Transverse colon (tissue), 4 donors: ENCODE data around the gene CASQ1. TPM values are rescaled to one million over a fixed set of nuclear protein-coding genes. Genes with fewer than 3 reads are reported as not detected.

Source experiments
- DNase-seq: peaks from one replicate; pipeline ENCODE4 v3.0.0-alpha.2; 2019
- H3K27ac ChIP-seq, 4 donors: fragments of 200-600 bp; sonication (generic); 2 replicates each; pipeline ENCODE4 v1.5.1; 2016 to 2018; ENCODE audit warnings: inconsistent platforms in 4 of 4
- H3K27me3 ChIP-seq: fragments of 200-600 bp; sonication (generic); 2 replicates; pipeline ENCODE4 v1.5.1; 2017; ENCODE audit warnings: inconsistent platforms
- H3K36me3 ChIP-seq, 4 donors: fragments of 200-600 bp; sonication (generic); 2 replicates each; pipeline ENCODE4 v1.5.1; 2017 to 2019; ENCODE audit warnings: inconsistent platforms in 4 of 4
- H3K4me1 ChIP-seq, 4 donors: fragments of 200-600 bp; sonication (generic); 2 replicates each; pipeline ENCODE4 v1.5.1; 2017 to 2020; ENCODE audit warnings: inconsistent platforms in 4 of 4
- H3K4me3 ChIP-seq, 4 donors: fragments of 200-600 bp; sonication (generic); 1 replicate in 1 of 4; 2 replicates in 3 of 4; pipeline versions ENCODE4 v1.5.1 to v1.6.1; 2017 to 2019; ENCODE audit warnings: inconsistent platforms in 4 of 4
- H3K9me3 ChIP-seq, 2 donors: fragments of 200-600 bp; sonication (generic); 2 replicates each; pipeline ENCODE4 v1.5.1; 2017 to 2019; ENCODE audit warnings: inconsistent platforms in 2 of 2
- CTCF ChIP-seq, 5 experiments: fragments of 200-600 bp in 3 of 5; fragments of 450-650 bp in 2 of 5; sonication (generic) in 3 of 5; IDR thresholded peaks; 1 replicate in 2 of 5; 2 replicates in 3 of 5; pipeline ENCODE4 v1.5.1; 2016 to 2017; ENCODE audit warnings: antibody characterized with exemption in 5 of 5, inconsistent platforms in 3 of 5, mild to moderate bottlenecking in 2 of 5, moderate library complexity in 1 of 5
- EP300 ChIP-seq: sonication (generic); formaldehyde crosslinking; IDR thresholded peaks from one replicate; pipeline ENCODE4 v1.6.1; 2017; ENCODE audit warnings: antibody characterized with exemption, low read depth
- POLR2A ChIP-seq: fragments of 450-650 bp; IDR thresholded peaks from one replicate; pipeline ENCODE4 v1.6.1; 2016; ENCODE audit warnings: antibody characterized with exemption, mild to moderate bottlenecking, moderate library complexity
- POLR2AphosphoS5 ChIP-seq, 3 donors: sonication (generic); formaldehyde crosslinking; IDR thresholded peaks; one replicate each; pipeline ENCODE4 v1.6.1; 2016; ENCODE audit warnings: antibody characterized with exemption in 3 of 3
- WGBS, 2 donors: methylation state at CpG; one replicate each; pipeline ENCODE4 v1.1.5; 2018; ENCODE audit warnings: low coverage in 1 of 2; 5-methylcytosine and 5-hydroxymethylcytosine counted together
- in situ Hi-C, 4 donors: fragments of 200-750 bp; cut with MboI; loops; one replicate each; pipeline versions ENCODE4 v1.15.0 to v1.15.1; 2017; ENCODE audit warnings: low sequenced_read_pairs in 3 of 4, low pct_ligation_motif_present in 1 of 4, low pct_unique_long_range_greater_than_20kb in 1 of 4
- intact Hi-C: fragments of 100-400 bp; cut with DNase I; formaldehyde crosslinking; loops from one replicate; pipeline ENCODE4 v1.15.1; 2023; ENCODE audit warnings: low total_unique reads
- total RNA-seq, 4 donors: library from RNA; depleted of rRNA; stranded (reverse); fragments of >200 nt; gene quantifications; one replicate each; pipeline ENCODE4 v1.1.0, GENCODE V29; 2016

CASQ1 gene
- total RNA-seq, 4 donors from 2014 or later, result 0.55 to 0.95 TPM; not detected in 2

GRCh38 chr1:160154790-160155189 lies 35.6 kb upstream of the CASQ1 start:
- Histone ChIP-seq H3K27ac (no peak overlapping the region), H3K36me3 (no peaks in the 10 kb centered on the region), H3K4me3 (no peak overlapping the region), H3K27me3 (no peaks in the 10 kb centered on the region), H3K4me1 (no peaks in the 10 kb centered on the region), H3K9me3 (no peaks in the 10 kb centered on the region)
- 55 to 77% methylated on average over 2 to 3 of the region's 3 CpGs for WGBS, 2 donors
- no peak for TF ChIP-seq EP300
- intact Hi-C loops (no loop called here), in situ Hi-C loops (no loop called here)
- DNase-seq, result no peak

- in situ Hi-C loops (no loop called here), intact Hi-C loops (no loop called here)
- no peaks in the 10 kb centered on the region for H3K36me3 ChIP-seq
- H3K27ac ChIP-seq, result no peak overlapping the region
- H3K4me1 ChIP-seq, result no peaks in the 10 kb centered on the region
- H3K4me3 ChIP-seq, result no peak overlapping the region
- no peaks in the 10 kb centered on the region for H3K9me3 ChIP-seq
- DNase-seq, result no peak
- 84 to 100% methylated on average over 1 to 5 of the region's 5 CpGs for WGBS, 2 donors
- TF ChIP-seq CTCF (IDR thresholded peaks at IDR 0.05) (no peak), EP300 (no peak), POLR2AphosphoS5 (IDR thresholded peaks at IDR 0.05) (no peak), POLR2A (no peak)
- H3K27me3 ChIP-seq, result no peaks in the 10 kb centered on the region
Measured at GRCh38 chr1:160156361-160156760, 34.0 kb upstream of the CASQ1 start.

- Histone ChIP-seq H3K4me3 (no peak overlapping the region), H3K27ac (no peak overlapping the region), H3K27me3 (no peaks in the 10 kb centered on the region), H3K4me1 (no peaks in the 10 kb centered on the region), H3K9me3 (no peaks in the 10 kb centered on the region), H3K36me3 (no peaks in the 10 kb centered on the region)
- 75 to 100% methylated on average over 2 to 4 of the region's 4 CpGs for WGBS, 2 donors
- no peak for TF ChIP-seq EP300
- TF ChIP-seq CTCF (IDR thresholded peaks at IDR 0.05), result no peak
- TF ChIP-seq POLR2AphosphoS5 (IDR thresholded peaks at IDR 0.05), result no peak
- TF ChIP-seq POLR2A, result no peak
- in situ Hi-C loops (no loop called here), intact Hi-C loops (no loop called here)
- no peak for DNase-seq
Measured at GRCh38 chr1:160157174-160157573, 33.2 kb upstream of the CASQ1 start.

- Histone ChIP-seq H3K27ac (no peak overlapping the region), H3K9me3 (no peaks in the 10 kb centered on the region), H3K4me1 (no peaks in the 10 kb centered on the region), H3K27me3 (no peaks in the 10 kb centered on the region), H3K4me3 (no peak overlapping the region), H3K36me3 (no peaks in the 10 kb centered on the region)
- in situ Hi-C loops (no loop called here), intact Hi-C loops (no loop called here)
- TF ChIP-seq CTCF (IDR thresholded peaks at IDR 0.05) (no peak), POLR2A (no peak), EP300 (no peak), POLR2AphosphoS5 (IDR thresholded peaks at IDR 0.05) (no peak)
- WGBS, 2 donors, result 77 to 94% methylated on average over 3 of the region's 3 CpGs
- no peak for DNase-seq
Measured at GRCh38 chr1:160158031-160158430, 32.3 kb upstream of the CASQ1 start.

- Histone ChIP-seq H3K4me3 (no peak overlapping the region), H3K36me3 (no peaks in the 10 kb centered on the region), H3K27me3 (no peaks in the 10 kb centered on the region), H3K27ac (no peak overlapping the region), H3K9me3 (no peaks in the 10 kb centered on the region), H3K4me1 (no peaks in the 10 kb centered on the region)
- in situ Hi-C loops, result no loop called here
- TF ChIP-seq POLR2A (no peak), CTCF (IDR thresholded peaks at IDR 0.05) (no peak), POLR2AphosphoS5 (IDR thresholded peaks at IDR 0.05) (no peak), EP300 (no peak)
- intact Hi-C loops, result no loop called here
- 84 to 90% methylated on average over 1 to 4 of the region's 4 CpGs for WGBS, 2 donors
- DNase-seq, result no peak
Measured at GRCh38 chr1:160158534-160158933, 31.8 kb upstream of the CASQ1 start.
